ENCODE results near the gene KIF13A. TPM values are rescaled to one million over a fixed set of nuclear protein-coding genes. Genes with fewer than 3 reads are reported as not detected.

The KIF13A gene
- total RNA-seq, 1 experiment from 2014 or later, result 49.3 TPM

DNA sequence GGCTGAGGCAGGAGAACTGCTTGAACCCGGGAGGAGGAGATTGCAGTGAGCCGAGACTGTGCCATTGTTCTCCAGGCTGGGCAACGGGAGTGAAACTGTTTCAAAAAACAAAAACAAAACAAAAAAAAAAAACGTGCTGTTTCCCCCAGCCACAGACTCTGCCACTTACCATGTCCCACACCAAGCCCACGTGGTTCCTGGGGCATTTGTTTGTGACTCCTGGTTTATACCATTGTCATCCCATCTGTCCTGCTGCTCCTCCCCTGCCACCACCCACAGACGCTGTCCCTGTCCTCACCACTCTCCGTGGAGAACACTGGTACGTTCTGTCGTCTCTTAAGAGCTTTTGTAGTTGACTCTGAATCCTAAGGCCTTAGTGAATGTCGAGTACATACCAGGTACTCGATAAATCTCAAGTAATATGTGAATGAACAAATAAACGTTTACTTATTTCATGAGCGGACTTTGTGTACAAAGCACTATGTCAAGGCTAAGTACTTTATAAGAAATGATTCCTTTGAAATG lies 48.0 kb upstream of the KIF13A start:
- intact Hi-C loops (cut with micrococcal nuclease; ENCODE audit: unreplicated experiment) (no loop called here), in situ Hi-C loops (cut with HindIII; ENCODE audit: low pct_unique_long_range_greater_than_20kb, low sequenced_read_pairs) (no loop called here)
- H3K36me3 ChIP-seq (ENCODE audit: control insufficient read depth, insufficient read depth, low read length), result no peaks in the 10 kb centered on the region
- POLR2A ChIA-PET, result interaction anchor here (0.6 kb wide), 1 partner anchor 8 kb away, joined by 3 read pairs; no protein-coding TSS in a partner anchor
- DNase-seq (ENCODE audit: low read depth, low spot score), result no peak
- BruUV-seq (replicated peaks), result no TSS peak
- H3K27ac ChIP-seq (ENCODE audit: low read length), result no peak overlapping the region
- no peaks in the 10 kb centered on the region for H3K27me3 ChIP-seq (ENCODE audit: control insufficient read depth, insufficient read depth, low read length)
- H3K4me1 ChIP-seq (ENCODE audit: control insufficient read depth, insufficient read depth, low read length), result no peaks in the 10 kb centered on the region
- TF ChIP-seq TCF7L2 (IDR thresholded peaks at IDR 0.05; ENCODE audit: low read depth, low read length) (no peak), SIN3A (IDR thresholded peaks at IDR 0.05; ENCODE audit: borderline replicate concordance, insufficient read depth, low read depth, low read length) (no peak), POLR2AphosphoS5 (IDR thresholded peaks at IDR 0.05; ENCODE audit: low read depth, low read length) (no peak)
- TF ChIP-seq, protein P1, sequence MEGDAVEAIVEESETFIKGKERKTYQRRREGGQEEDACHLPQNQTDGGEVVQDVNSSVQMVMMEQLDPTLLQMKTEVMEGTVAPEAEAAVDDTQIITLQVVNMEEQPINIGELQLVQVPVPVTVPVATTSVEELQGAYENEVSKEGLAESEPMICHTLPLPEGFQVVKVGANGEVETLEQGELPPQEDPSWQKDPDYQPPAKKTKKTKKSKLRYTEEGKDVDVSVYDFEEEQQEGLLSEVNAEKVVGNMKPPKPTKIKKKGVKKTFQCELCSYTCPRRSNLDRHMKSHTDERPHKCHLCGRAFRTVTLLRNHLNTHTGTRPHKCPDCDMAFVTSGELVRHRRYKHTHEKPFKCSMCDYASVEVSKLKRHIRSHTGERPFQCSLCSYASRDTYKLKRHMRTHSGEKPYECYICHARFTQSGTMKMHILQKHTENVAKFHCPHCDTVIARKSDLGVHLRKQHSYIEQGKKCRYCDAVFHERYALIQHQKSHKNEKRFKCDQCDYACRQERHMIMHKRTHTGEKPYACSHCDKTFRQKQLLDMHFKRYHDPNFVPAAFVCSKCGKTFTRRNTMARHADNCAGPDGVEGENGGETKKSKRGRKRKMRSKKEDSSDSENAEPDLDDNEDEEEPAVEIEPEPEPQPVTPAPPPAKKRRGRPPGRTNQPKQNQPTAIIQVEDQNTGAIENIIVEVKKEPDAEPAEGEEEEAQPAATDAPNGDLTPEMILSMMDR (IDR thresholded peaks at IDR 0.05), result no peak
- CTCF ChIA-PET, result no interaction called here
- no peak for ATAC-seq
- no peaks in the 10 kb centered on the region for H3K9me3 ChIP-seq (ENCODE audit: control insufficient read depth, insufficient read depth, low read depth, low read length)
- no peak overlapping the region for H3K4me3 ChIP-seq (ENCODE audit: low read depth in 2 of 2, low read length in 2 of 2)

DNA sequence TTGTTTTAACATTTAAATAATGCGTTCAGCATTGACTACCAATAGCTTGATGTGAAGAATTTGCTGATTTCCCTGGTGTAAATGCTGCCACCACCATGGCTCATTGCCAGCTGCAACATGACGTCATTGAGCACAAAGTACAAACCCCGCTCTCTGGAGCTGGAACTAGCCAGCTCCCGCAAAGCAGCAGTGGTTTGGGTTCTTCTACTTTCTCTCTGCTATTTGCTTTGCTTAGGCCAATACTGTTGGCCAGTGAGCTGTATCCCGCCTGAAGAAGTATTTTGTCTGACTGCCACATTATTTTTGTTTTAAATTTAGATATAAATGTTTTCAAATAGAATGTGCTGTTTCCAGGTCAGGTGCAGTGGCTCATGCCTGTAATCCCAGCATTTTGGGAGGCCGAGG lies 47.4 kb upstream of the KIF13A start:
- DNase-seq (ENCODE audit: low read depth, low spot score) (no peak), ATAC-seq (no peak)
- Histone ChIP-seq H3K9me3 (ENCODE audit: control insufficient read depth, insufficient read depth, low read depth, low read length) (no peaks in the 10 kb centered on the region), H3K4me3 (ENCODE audit: low read depth in 2 of 2, low read length in 2 of 2) (no peak overlapping the region), H3K4me1 (ENCODE audit: control insufficient read depth, insufficient read depth, low read length) (no peaks in the 10 kb centered on the region), H3K27ac (ENCODE audit: low read length) (no peak overlapping the region), H3K27me3 (ENCODE audit: control insufficient read depth, insufficient read depth, low read length) (no peaks in the 10 kb centered on the region), H3K36me3 (ENCODE audit: control insufficient read depth, insufficient read depth, low read length) (no peaks in the 10 kb centered on the region)
- intact Hi-C loops (cut with micrococcal nuclease; ENCODE audit: unreplicated experiment) (no loop called here), in situ Hi-C loops (cut with HindIII; ENCODE audit: low pct_unique_long_range_greater_than_20kb, low sequenced_read_pairs) (no loop called here)
- BruUV-seq (replicated peaks), result no TSS peak
- ChIA-PET POLR2A (interaction anchor here (0.6 kb wide), 1 partner anchor 10 kb away, joined by 8 read pairs; no protein-coding TSS in a partner anchor), CTCF (no interaction called here)
- TF ChIP-seq, protein P1 (IDR thresholded peaks at IDR 0.05), result no peak
- TF ChIP-seq TCF7L2 (IDR thresholded peaks at IDR 0.05; ENCODE audit: low read depth, low read length) (no peak), POLR2AphosphoS5 (IDR thresholded peaks at IDR 0.05; ENCODE audit: low read depth, low read length) (no peak)

DNA sequence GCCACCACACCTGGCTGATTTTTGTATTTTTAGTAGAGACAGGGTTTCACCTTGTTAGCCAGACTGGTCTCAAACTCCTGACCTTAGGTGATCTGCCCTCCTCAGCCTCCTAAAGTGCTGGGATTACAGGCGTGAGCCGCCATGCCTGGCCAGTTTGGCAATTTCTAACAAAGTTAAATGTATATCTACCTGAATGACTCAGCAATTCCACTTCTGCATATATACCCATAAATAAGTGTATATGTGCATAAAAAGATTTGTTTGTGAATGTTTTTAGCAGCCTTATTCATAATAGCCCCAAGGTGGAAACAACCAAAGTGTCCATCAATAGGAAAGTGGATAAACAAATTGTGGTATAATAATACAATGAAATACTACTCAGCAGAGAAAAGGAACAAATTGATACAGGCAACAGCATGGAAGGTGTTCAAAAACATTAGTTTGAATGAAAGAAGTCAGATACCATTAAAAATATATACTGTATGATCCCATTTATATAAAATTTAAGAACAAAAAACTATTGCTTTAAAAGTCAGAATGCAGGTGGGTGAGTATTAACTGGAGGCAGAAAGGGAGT lies 44.3 kb upstream of the KIF13A start:
- intact Hi-C loops (cut with micrococcal nuclease; ENCODE audit: unreplicated experiment), result no loop called here
- ChIA-PET POLR2A (no interaction called here), CTCF (no interaction called here)
- TF ChIP-seq, protein P1 (IDR thresholded peaks at IDR 0.05), result no peak
- TF ChIP-seq SIN3A (IDR thresholded peaks at IDR 0.05; ENCODE audit: borderline replicate concordance, insufficient read depth, low read depth, low read length) (no peak), TCF7L2 (IDR thresholded peaks at IDR 0.05; ENCODE audit: low read depth, low read length) (no peak), POLR2AphosphoS5 (IDR thresholded peaks at IDR 0.05; ENCODE audit: low read depth, low read length) (no peak)
- TF ChIP-seq, protein P2, sequence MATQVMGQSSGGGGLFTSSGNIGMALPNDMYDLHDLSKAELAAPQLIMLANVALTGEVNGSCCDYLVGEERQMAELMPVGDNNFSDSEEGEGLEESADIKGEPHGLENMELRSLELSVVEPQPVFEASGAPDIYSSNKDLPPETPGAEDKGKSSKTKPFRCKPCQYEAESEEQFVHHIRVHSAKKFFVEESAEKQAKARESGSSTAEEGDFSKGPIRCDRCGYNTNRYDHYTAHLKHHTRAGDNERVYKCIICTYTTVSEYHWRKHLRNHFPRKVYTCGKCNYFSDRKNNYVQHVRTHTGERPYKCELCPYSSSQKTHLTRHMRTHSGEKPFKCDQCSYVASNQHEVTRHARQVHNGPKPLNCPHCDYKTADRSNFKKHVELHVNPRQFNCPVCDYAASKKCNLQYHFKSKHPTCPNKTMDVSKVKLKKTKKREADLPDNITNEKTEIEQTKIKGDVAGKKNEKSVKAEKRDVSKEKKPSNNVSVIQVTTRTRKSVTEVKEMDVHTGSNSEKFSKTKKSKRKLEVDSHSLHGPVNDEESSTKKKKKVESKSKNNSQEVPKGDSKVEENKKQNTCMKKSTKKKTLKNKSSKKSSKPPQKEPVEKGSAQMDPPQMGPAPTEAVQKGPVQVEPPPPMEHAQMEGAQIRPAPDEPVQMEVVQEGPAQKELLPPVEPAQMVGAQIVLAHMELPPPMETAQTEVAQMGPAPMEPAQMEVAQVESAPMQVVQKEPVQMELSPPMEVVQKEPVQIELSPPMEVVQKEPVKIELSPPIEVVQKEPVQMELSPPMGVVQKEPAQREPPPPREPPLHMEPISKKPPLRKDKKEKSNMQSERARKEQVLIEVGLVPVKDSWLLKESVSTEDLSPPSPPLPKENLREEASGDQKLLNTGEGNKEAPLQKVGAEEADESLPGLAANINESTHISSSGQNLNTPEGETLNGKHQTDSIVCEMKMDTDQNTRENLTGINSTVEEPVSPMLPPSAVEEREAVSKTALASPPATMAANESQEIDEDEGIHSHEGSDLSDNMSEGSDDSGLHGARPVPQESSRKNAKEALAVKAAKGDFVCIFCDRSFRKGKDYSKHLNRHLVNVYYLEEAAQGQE (IDR thresholded peaks at IDR 0.05; ENCODE audit: insufficient read depth in 1 of 2, low read depth in 2 of 2, low read length in 1 of 2), result no peak
- Histone ChIP-seq H3K27me3 (ENCODE audit: control insufficient read depth, insufficient read depth, low read length) (no peaks in the 10 kb centered on the region), H3K9me3 (ENCODE audit: control insufficient read depth, insufficient read depth, low read depth, low read length) (no peaks in the 10 kb centered on the region), H3K36me3 (ENCODE audit: control insufficient read depth, insufficient read depth, low read length) (no peaks in the 10 kb centered on the region), H3K4me1 (ENCODE audit: control insufficient read depth, insufficient read depth, low read length) (no peaks in the 10 kb centered on the region), H3K4me3 (ENCODE audit: low read depth in 2 of 2, low read length in 2 of 2) (no peak overlapping the region), H3K27ac (ENCODE audit: low read length) (no peak overlapping the region)
- no TSS peak for BruUV-seq (replicated peaks)
- in situ Hi-C loops (cut with HindIII; ENCODE audit: low pct_unique_long_range_greater_than_20kb, low sequenced_read_pairs), result no loop called here
- DNase-seq (ENCODE audit: low read depth, low spot score) (no peak), ATAC-seq (no peak)

Measured in Panc1 (cell line).